ENCODE data around the gene FAM47A.

GRCh38 chrX:34132028-34132427 lies at the start of gene FAM47A:
- TF ChIP-seq CTCF (IDR thresholded peaks at IDR 0.05; ENCODE audit: low read depth, low read length) (no peak), EZH2phosphoT487 (IDR thresholded peaks at IDR 0.05; ENCODE audit: low read depth) (no peak)
